NB4 (cell line): ENCODE data around the gene CCDC154.

ENCODE experiments used
- DNase-seq: peaks from one replicate; pipeline ENCODE4 v3.0.0; 2010; ENCODE audit warnings: low read depth
- H3K4me3 ChIP-seq: one replicate; pipeline ENCODE4 v1.5.1; 2011; ENCODE audit warnings: mild to moderate bottlenecking, low read depth, low read length, moderate library complexity
- MYC ChIP-seq: IDR thresholded peaks from 2 replicates; pipeline ENCODE4 v1.6.1; 2011; ENCODE audit warnings: low read depth, low read length
- POLR2A ChIP-seq: IDR thresholded peaks from 2 replicates; pipeline ENCODE4 v1.6.1; 2011; ENCODE audit warnings: mild to moderate bottlenecking; ENCODE audit not compliant: insufficient read length; ENCODE audit errors: extremely low read depth
- TF ChIP-seq, protein P1 (sequence below): IDR thresholded peaks from 2 replicates; pipeline ENCODE4 v1.6.1; 2011; ENCODE audit warnings: low read depth, low read length
- TF ChIP-seq, protein P2 (sequence below): IDR thresholded peaks from one replicate; pipeline ENCODE4 v1.5.1; 2012; ENCODE audit warnings: low read depth, low read length

CCDC154 gene

DNA sequence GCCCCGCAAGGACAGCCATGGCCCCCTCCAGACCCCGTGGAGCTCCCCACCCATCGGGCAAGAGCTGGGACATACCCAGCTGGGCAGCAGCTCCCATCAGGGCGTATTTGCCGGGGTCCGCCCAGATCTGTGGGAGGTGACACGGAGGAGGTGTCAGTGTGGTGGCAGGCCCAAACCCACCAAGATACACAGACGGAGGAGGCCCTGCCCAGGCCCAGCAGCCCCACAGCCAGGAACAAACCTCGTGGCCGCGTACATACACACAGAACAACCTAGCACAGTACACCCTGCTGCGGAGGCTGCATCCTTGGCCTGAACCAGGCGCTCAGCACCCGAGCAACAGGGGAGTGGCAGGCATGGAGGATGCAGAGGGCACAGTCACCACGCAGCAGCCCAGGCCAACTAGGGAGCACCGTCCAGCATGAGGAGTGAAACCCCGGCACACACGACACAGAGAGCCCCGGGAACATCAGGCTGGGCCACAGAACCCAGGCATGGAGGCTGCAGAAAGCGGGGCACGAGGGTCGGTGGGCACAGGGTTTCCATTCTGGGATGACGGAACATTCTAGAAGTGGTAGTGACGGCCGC lies 4.9 kb upstream of the CCDC154 start:
- DNase-seq: no peak
- no peak overlapping the region for H3K4me3 ChIP-seq
- no peak for TF ChIP-seq MYC
- TF ChIP-seq, protein P1, sequence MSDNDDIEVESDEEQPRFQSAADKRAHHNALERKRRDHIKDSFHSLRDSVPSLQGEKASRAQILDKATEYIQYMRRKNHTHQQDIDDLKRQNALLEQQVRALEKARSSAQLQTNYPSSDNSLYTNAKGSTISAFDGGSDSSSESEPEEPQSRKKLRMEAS: no peak
- TF ChIP-seq POLR2A: no peak
- TF ChIP-seq, protein P2, sequence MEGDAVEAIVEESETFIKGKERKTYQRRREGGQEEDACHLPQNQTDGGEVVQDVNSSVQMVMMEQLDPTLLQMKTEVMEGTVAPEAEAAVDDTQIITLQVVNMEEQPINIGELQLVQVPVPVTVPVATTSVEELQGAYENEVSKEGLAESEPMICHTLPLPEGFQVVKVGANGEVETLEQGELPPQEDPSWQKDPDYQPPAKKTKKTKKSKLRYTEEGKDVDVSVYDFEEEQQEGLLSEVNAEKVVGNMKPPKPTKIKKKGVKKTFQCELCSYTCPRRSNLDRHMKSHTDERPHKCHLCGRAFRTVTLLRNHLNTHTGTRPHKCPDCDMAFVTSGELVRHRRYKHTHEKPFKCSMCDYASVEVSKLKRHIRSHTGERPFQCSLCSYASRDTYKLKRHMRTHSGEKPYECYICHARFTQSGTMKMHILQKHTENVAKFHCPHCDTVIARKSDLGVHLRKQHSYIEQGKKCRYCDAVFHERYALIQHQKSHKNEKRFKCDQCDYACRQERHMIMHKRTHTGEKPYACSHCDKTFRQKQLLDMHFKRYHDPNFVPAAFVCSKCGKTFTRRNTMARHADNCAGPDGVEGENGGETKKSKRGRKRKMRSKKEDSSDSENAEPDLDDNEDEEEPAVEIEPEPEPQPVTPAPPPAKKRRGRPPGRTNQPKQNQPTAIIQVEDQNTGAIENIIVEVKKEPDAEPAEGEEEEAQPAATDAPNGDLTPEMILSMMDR: no peak

DNA sequence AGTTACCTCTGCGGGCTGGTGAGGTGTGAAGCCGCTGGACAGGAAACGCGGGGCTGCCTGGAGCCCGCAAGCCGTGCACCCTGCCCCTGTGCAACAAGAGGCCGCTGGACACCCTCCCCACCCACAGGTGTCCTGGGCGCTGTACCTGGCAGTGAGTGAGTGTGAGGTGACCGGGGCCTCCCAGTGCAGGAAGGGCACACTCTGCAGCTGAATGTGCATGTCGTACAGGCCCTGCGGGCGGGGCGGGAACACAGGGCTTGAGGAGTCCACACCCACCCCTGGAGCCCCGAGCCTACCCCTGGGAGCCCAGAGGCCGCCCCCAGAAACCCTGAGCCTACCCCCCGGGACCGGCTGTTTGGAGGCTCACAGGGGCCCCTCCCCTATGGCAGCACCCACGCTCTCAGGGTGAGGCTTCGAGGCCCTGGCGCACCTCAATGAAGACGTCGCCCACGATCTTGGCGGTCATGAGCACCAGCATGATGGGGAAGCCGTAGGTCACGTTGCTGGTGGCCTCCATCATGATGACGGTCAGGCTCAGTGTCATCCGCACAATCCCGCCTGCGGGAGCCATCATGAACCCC lies 4.3 kb upstream of the CCDC154 start:
- no peak for TF ChIP-seq POLR2A
- TF ChIP-seq, protein P1: no peak
- TF ChIP-seq MYC: no peak
- no peak for DNase-seq
- no peak overlapping the region for H3K4me3 ChIP-seq

DNA sequence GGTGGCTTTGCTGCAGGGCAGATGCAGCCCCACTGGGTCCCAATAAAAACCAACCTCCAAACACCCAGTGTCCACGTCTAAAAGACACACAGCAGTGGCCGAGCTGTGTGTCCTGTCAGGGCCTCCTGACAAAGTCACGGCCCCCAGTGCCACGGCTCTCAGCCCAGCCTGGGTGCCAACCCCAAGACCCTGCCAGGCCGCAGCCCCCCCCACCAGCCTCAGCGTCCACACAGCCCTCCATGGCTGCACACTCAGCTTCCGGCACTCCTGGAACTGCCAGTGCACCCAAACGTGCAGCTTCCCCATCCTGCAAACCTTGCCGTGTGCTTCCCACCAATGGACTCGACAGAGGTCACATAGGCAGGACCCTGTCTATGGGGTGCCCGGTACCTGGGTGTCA lies 3.6 kb upstream of the CCDC154 start:
- no peak for TF ChIP-seq MYC
- TF ChIP-seq, protein P2: no peak
- TF ChIP-seq, protein P1: no peak
- no peak for TF ChIP-seq POLR2A
- DNase-seq: no peak
- no peak overlapping the region for H3K4me3 ChIP-seq

DNA sequence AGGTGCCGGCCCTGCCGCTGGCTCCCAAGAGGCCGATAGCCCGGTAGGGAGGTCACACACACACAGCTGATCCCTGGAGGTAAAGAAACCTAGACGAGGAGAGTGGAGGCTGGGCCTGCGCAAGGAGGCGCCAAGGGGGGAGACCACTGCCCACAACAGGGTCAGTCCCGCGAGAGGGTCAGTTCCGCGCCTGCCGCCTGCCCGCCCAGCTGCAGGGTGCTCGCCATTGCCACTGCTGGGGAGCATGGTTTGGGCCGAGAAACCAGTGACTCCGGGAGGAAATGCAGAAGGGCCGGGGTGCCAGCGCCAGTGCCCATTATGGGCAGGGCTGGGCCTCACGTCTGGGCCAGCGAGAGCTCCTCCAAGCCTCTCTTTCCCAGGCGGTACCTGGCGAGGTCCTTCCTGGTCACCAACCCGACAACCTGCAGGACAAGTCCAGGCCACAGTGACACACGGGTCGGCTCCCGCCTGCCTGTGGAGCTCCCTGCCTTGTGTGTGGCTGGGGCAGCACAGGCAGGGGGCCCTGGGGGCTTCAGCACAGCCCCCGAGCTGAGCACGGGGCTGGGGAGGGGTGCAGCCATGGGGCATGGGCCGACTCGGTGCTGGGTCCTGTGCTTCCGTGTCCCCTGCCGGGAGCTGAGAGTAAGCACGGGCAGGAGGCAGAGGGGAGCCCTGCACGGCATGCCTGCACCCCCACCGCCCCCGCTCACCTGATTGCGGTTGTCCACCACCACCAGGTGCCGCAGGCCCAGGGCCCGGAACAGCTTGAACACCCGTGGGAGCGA lies 2.1 kb upstream of the CCDC154 start:
- H3K4me3 ChIP-seq: no peak overlapping the region
- DNase-seq: no peak
- TF ChIP-seq, protein P1: no peak
- TF ChIP-seq, protein P2: no peak
- TF ChIP-seq POLR2A (no peak), MYC (no peak)

DNA sequence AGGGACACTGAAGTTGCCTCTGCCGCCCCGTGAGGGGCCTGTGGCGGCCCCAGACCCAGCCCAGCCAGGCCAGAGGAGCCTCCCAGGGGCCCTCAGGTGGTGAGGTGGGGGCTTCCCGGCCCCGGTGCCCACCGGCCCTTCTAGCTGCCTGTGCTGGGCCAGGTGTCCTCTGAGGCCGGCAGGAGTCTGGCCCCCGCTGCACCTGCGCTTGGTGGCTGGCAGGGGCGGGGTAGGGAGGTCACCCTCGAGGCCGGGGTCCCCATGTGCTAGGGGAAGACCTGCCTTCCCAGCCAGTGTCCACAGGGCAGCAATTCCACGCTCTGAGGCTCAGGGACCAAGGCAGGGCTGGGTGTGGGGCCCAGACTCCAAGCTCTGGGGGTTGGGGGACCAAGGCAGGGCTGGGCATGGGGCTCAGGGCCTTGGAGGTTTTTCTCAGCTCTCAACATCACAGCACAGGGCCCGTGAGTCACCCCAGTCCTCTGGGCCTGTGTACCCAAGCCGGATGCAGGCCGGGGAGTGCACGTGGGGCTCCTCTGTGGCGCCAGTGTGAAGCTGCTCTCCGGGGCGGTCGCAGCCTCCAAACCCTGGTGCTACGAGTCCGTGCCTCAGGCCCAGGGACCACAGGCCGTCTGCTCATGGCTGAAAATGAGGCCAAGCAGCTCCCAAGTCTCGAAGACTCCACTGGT lies 1.3 kb upstream of the CCDC154 start:
- no peak overlapping the region for H3K4me3 ChIP-seq
- DNase-seq: peak; percentile 90
- no peak for TF ChIP-seq POLR2A
- TF ChIP-seq, protein P2: no peak
- peak; percentile 81 for TF ChIP-seq MYC
- TF ChIP-seq, protein P1: peak; percentile 90
